Peyer's patch (tissue), 4 donors: ENCODE results near the gene ZNF548. TPM values are rescaled to one million over a fixed set of nuclear protein-coding genes. Genes with fewer than 3 reads are reported as not detected.

ENCODE experiments used
- DNase-seq, 3 donors: peaks; one replicate each; pipeline ENCODE4 v3.0.0-alpha.2; 2017 to 2019
- H3K27ac ChIP-seq, 4 donors: fragments of 200-600 bp; sonication (generic); one replicate each; pipeline ENCODE4 v1.5.1; 2016 to 2019
- H3K27me3 ChIP-seq, 2 donors: fragments of 200-600 bp; sonication (generic); one replicate each; pipeline ENCODE4 v1.5.1; 2019
- H3K36me3 ChIP-seq, 3 donors: fragments of 200-600 bp; sonication (generic); one replicate each; pipeline ENCODE4 v1.5.1; 2016 to 2019
- H3K4me1 ChIP-seq, 4 donors: fragments of 200-600 bp; sonication (generic); one replicate each; pipeline ENCODE4 v1.5.1; 2016 to 2019
- H3K4me3 ChIP-seq, 4 donors: fragments of 200-600 bp; sonication (generic); 1 replicate in 3 of 4; 2 replicates in 1 of 4; pipeline ENCODE4 v1.5.1; 2016 to 2019; ENCODE audit warnings: mild to moderate bottlenecking in 1 of 4
- H3K9me3 ChIP-seq, 4 donors: fragments of 200-600 bp; sonication (generic); one replicate each; pipeline ENCODE4 v1.5.1; 2016 to 2019; ENCODE audit warnings: mild to moderate bottlenecking in 1 of 4
- POLR2A ChIP-seq, 2 donors: fragments of 450-650 bp; IDR thresholded peaks; one replicate each; pipeline ENCODE4 v1.5.1; 2017; ENCODE audit warnings: antibody characterized with exemption in 2 of 2, mild to moderate bottlenecking in 2 of 2, moderate library complexity in 2 of 2
- total RNA-seq, 4 donors: library from RNA; depleted of rRNA; stranded (reverse); fragments of >200 nt; gene quantifications; one replicate each; pipeline ENCODE4 v1.1.0, GENCODE V29; 2016
- TF ChIP-seq, protein P1 (sequence below), 6 experiments: fragments of 450-650 bp in 4 of 6; fragments of 200-600 bp in 2 of 6; sonication (generic) in 1 of 6; IDR thresholded peaks; one replicate each; pipeline ENCODE4 v1.5.1; 2017 to 2019; ENCODE audit warnings: antibody characterized with exemption in 6 of 6, mild to moderate bottlenecking in 3 of 6, moderate library complexity in 1 of 6

ZNF548 gene
- total RNA-seq, 4 donors from 2014 or later, result 10.7 to 47.9 (median 20.7) TPM

- DNase-seq, result no peak
- H3K27me3 ChIP-seq, result no peaks in the 10 kb centered on the region
- no peaks in the 10 kb centered on the region for H3K4me1 ChIP-seq
- peaks cover 0 to 29% (median 0%) of the 10 kb centered on the region in 4 donors for H3K9me3 ChIP-seq
- H3K4me3 ChIP-seq, result no peak overlapping the region
- no peak overlapping the region for H3K27ac ChIP-seq
- TF ChIP-seq POLR2A (IDR thresholded peaks at IDR 0.05), result no peak
- TF ChIP-seq, protein P1, sequence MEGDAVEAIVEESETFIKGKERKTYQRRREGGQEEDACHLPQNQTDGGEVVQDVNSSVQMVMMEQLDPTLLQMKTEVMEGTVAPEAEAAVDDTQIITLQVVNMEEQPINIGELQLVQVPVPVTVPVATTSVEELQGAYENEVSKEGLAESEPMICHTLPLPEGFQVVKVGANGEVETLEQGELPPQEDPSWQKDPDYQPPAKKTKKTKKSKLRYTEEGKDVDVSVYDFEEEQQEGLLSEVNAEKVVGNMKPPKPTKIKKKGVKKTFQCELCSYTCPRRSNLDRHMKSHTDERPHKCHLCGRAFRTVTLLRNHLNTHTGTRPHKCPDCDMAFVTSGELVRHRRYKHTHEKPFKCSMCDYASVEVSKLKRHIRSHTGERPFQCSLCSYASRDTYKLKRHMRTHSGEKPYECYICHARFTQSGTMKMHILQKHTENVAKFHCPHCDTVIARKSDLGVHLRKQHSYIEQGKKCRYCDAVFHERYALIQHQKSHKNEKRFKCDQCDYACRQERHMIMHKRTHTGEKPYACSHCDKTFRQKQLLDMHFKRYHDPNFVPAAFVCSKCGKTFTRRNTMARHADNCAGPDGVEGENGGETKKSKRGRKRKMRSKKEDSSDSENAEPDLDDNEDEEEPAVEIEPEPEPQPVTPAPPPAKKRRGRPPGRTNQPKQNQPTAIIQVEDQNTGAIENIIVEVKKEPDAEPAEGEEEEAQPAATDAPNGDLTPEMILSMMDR (IDR thresholded peaks at IDR 0.05), result no peak
- peaks cover 0 to 37% (median 0%) of the 10 kb centered on the region in 3 donors for H3K36me3 ChIP-seq
These were observed 52.5 kb downstream of the ZNF548 start for GRCh38 chr19:57441979-57442752.

DNA sequence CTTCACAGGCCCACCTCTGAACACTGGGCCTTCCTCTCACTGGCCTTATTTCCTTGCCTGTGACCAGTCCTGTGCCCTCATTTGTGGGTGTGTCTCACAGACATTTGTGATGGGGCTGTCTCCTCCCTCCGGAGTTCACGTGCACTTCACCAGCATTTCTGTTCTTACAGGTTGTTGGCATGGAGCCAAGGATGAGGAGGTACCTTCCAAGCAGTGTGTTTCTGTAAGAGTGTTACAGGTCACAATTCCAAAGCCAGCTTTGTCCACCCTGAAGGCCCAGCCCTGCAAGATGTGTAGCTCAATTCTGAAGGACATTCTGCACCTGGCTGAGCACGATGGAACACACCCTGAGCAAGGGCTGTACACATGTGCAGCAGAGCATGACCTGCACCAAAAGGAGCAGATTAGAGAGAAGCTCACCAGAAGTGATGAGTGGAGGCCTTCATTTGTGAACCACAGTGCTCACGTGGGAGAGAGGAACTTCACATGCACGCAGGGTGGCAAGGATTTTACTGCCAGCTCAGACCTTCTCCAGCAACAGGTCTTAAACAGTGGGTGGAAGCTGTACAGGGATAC lies 53.6 kb downstream of the ZNF548 start:
- peaks cover 0 to 37% (median 0%) of the 10 kb centered on the region in 3 donors for H3K36me3 ChIP-seq

DNA sequence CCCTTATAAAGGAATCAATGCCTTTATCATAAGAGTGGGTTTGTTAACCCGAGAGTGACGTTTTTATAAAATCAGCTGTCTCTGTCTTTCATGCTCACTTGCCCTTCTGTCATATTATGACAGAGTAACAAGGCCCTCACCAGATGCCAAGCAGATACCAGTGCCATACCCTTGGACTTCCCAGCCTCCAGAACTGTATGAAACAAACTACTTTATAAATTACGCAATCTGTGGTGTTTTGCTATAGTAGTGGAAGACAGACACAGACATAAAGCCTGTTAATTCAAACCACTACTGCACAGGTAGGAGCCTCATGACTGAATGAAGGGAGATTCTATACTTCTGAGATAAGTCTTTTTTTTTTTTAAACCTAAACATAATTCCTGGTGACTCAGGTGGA lies 62.7 kb downstream of the ZNF548 start:
- DNase-seq, result no peak
- H3K4me3 ChIP-seq, result no peak overlapping the region
- TF ChIP-seq, protein P1 (IDR thresholded peaks at IDR 0.05), result no peak
- TF ChIP-seq POLR2A (IDR thresholded peaks at IDR 0.05), result no peak
- no peaks in the 10 kb centered on the region for H3K27me3 ChIP-seq
- H3K4me1 ChIP-seq, result no peaks in the 10 kb centered on the region
- H3K36me3 ChIP-seq, result no peaks in the 10 kb centered on the region
- H3K9me3 ChIP-seq, result peaks cover 0 to 31% (median 0%) of the 10 kb centered on the region in 4 donors
- no peak overlapping the region for H3K27ac ChIP-seq

More for the DNA sequence above, 53.6 kb downstream of the ZNF548 start:
- Histone ChIP-seq H3K4me1 (no peaks in the 10 kb centered on the region), H3K4me3 (no peak overlapping the region), H3K9me3 (peaks cover 0 to 36% (median 0%) of the 10 kb centered on the region in 4 donors), H3K27me3 (no peaks in the 10 kb centered on the region), H3K27ac (no peak overlapping the region)
- DNase-seq, result peak in 1 of 3 donors; percentile 28
- no peak for TF ChIP-seq POLR2A (IDR thresholded peaks at IDR 0.05)
- TF ChIP-seq, protein P1 (IDR thresholded peaks at IDR 0.05), result no peak

Other genes starting within 250 kb of the ZNF548 start
- not detected for gene ZIM3, start 244.7 kb upstream of the ZNF548 start, total RNA-seq
- not detected for gene DUXA, start 222.4 kb upstream of the ZNF548 start, total RNA-seq
- gene ZNF264, start 198.4 kb upstream of the ZNF548 start, total RNA-seq, result 10 to 100 TPM; 18.7 to 57.7 (median 23.3) TPM
- 1 to 10 TPM in 1 of 4 donors, not detected in 3; 5.1 TPM for gene AURKC, start 158.8 kb upstream of the ZNF548 start, total RNA-seq
- 10 to 100 TPM in 2 of 4 donors, 1 to 10 TPM in 2; 7.4 to 17.0 (median 10.1) TPM for gene ZNF805, start 149.2 kb upstream of the ZNF548 start, total RNA-seq
- 10 to 100 TPM; 33.6 to 86.6 (median 54.2) TPM for gene ZNF460, start 109.4 kb upstream of the ZNF548 start, total RNA-seq
- gene ZNF543, start 69.4 kb upstream of the ZNF548 start, total RNA-seq, result 1 to 10 TPM; 1.8 to 7.4 (median 5.2) TPM
- 10 to 100 TPM in 1 of 4 donors, 1 to 10 TPM in 3; 2.1 to 10.7 (median 3.7) TPM for gene ZNF304, start 38.6 kb upstream of the ZNF548 start, total RNA-seq
- gene TRAPPC2B, start 26.3 kb upstream of the ZNF548 start, total RNA-seq, result 10 to 100 TPM in 2 of 4 donors, 1 to 10 TPM in 2; 3.0 to 67.7 (median 9.9) TPM
- gene ZNF547, start 26.3 kb upstream of the ZNF548 start, total RNA-seq, result 1 to 10 TPM in 3 of 4 donors, under 1 TPM in 1; 0.53 to 6.6 (median 3.6) TPM
- 10 to 100 TPM in 3 of 4 donors, 1 to 10 TPM in 1; 7.9 to 21.5 (median 14.6) TPM for gene ZNF17, start 21.3 kb downstream of the ZNF548 start, total RNA-seq
- gene ZNF749, start 45.5 kb downstream of the ZNF548 start, total RNA-seq, result 10 to 100 TPM in 2 of 4 donors, 1 to 10 TPM in 2; 5.7 to 12.8 (median 10.6) TPM
- gene VN1R1, start 67.3 kb downstream of the ZNF548 start, total RNA-seq, result 1 to 10 TPM in 1 of 4 donors, not detected in 3; 1.1 TPM
- gene ZNF772, start 87.7 kb downstream of the ZNF548 start, total RNA-seq, result 10 to 100 TPM in 2 of 4 donors, 1 to 10 TPM in 2; 4.0 to 32.2 (median 12.0) TPM
- gene ZNF419, start 97.9 kb downstream of the ZNF548 start, total RNA-seq, result 10 to 100 TPM in 1 of 4 donors, 1 to 10 TPM in 2, under 1 TPM in 1; 0.83 to 16.7 (median 5.4) TPM
- gene ZNF773, start 110.1 kb downstream of the ZNF548 start, total RNA-seq, result 10 to 100 TPM in 1 of 4 donors, 1 to 10 TPM in 3; 6.3 to 10.7 (median 9.7) TPM
- 1 to 10 TPM; 4.0 to 7.4 (median 4.7) TPM for gene ZNF549, start 137.5 kb downstream of the ZNF548 start, total RNA-seq
- 10 to 100 TPM in 2 of 4 donors, 1 to 10 TPM in 2; 5.4 to 17.4 (median 12.3) TPM for gene ZNF550, start 170.0 kb downstream of the ZNF548 start, total RNA-seq
- 1 to 10 TPM; 1.9 to 5.8 (median 2.9) TPM for gene ZNF416, start 189.1 kb downstream of the ZNF548 start, total RNA-seq
- gene ZIK1, start 194.3 kb downstream of the ZNF548 start, total RNA-seq, result 1 to 10 TPM in 3 of 4 donors, under 1 TPM in 1; 0.54 to 6.6 (median 1.9) TPM
- 1 to 10 TPM in 3 of 4 donors, under 1 TPM in 1; 0.76 to 4.1 (median 1.8) TPM for gene ZNF530, start 210.0 kb downstream of the ZNF548 start, total RNA-seq
- gene ZNF134, start 224.4 kb downstream of the ZNF548 start, total RNA-seq, result 10 to 100 TPM in 2 of 4 donors, 1 to 10 TPM in 2; 9.6 to 18.9 (median 12.8) TPM
- gene ZNF211, start 243.3 kb downstream of the ZNF548 start, total RNA-seq, result 10 to 100 TPM in 3 of 4 donors, 1 to 10 TPM in 1; 8.8 to 20.6 (median 16.8) TPM